ENCODE results near the gene AIP. TPM values are rescaled to one million over a fixed set of nuclear protein-coding genes. Genes with fewer than 3 reads are reported as not detected.

AIP gene
- total RNA-seq, 2 experiments from 2014 or later: 152 to 159 TPM

DNA sequence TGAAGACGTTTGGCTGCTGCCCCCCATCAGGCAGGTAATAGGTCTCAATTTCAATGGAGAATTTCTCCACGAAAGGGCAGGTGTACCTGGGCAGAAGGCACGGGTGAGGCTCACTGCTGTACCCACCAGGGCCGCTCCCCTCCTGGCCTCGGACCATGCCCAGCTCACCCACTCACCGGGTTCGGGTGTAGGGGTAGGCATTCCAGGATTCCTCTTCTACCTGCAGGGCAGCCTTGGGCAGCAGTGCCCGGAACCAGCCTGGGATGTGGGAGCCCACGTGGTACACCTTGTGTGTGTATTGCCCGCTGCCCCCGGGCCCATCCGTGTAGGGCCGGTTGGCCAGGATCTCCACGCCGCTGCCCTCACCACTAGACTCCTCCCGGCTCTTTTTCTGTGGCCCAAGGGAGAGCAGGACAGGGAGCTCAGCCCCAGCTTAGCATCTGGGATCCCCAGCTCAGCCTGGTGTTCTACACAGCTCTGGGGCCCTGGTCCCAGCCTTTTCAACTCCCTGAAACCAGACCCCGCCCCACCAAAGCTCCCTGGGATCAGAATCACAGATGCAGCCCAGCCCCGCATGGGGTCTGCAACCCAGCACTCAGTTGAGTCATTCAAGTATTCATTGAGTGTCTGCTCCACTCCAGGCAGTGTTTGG lies 19.6 kb downstream of the AIP start:
- peaks cover 44% of the 10 kb centered on the region for H3K4me1 Mint-ChIP-seq
- ChIA-PET CTCF (no interaction called here), POLR2A (interaction anchor here (1.3 to 2.2 kb wide), 4 partner anchors 10 to 65 kb away, joined by 4 to 6 read pairs (median 4); partner anchors contain the start of gene PTPRCAP)
- no peak for DNase-seq
- no peak overlapping the region for H3K27ac Mint-ChIP-seq
- H3K9me3 Mint-ChIP-seq: no peaks in the 10 kb centered on the region
- no peaks in the 10 kb centered on the region for H3K27me3 Mint-ChIP-seq
- H3K4me3 Mint-ChIP-seq: peak overlapping the region; percentile 70
- H3K36me3 Mint-ChIP-seq (ENCODE audit: low read depth): peaks cover 57% of the 10 kb centered on the region

DNA sequence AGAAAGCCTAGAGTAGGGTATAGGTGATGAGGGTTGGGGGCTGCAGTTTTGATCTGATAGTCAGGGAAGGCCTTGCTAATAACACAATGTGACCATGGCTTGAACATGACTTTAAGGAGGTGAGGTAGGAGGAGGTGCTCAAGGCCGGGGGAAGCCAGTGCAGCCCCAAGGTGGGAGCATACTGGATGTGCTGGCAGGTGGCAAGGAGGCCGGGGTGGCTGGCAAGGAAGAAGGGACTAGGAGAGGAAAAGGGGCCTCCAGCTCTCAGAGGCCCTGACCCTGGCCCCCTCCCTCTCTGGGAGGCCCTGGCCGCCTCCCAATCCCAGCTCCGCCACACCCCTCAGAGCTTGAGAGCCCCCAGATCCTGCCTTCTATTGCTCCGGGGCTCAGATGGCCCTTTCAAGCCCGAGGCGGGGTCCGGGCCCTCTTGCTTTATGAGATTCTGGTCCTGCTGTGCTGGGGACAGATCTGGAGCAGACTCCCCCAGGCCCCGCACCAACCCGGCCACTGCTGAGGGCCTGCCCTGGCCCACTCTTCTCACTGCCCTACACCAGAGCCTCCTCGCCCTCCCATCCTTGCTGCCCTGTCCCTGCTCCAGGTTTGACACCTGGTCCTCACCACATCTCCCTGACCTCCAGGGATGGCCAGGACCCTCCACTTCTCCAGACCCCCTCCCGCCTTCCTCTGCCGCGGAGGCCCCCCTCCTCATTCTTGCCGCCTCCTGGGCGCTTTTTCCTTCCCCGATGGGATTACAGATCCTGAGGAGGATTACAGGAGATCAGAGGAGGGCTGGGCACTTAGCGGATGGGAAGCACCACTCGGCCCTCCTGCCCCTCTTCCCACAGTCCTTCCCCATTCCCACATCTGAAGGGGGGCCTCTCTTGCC lies 20.5 kb downstream of the AIP start:
- CTCF ChIA-PET: no interaction called here
- Mint-ChIP-seq H3K4me3 (peak overlapping the region; percentile 70), H3K27me3 (no peaks in the 10 kb centered on the region), H3K9me3 (no peaks in the 10 kb centered on the region), H3K27ac (peak overlapping the region; percentile 54), H3K36me3 (ENCODE audit: low read depth) (peaks cover 49% of the 10 kb centered on the region), H3K4me1 (peaks cover 46% of the 10 kb centered on the region)
- no peak for DNase-seq
- POLR2A ChIA-PET: interaction anchor here (0.6 to 2.9 kb wide), 6 partner anchors 11 to 99 kb away, joined by 3 to 12 read pairs (median 4); partner anchors contain the start of genes PTPRCAP and TBC1D10C

DNA sequence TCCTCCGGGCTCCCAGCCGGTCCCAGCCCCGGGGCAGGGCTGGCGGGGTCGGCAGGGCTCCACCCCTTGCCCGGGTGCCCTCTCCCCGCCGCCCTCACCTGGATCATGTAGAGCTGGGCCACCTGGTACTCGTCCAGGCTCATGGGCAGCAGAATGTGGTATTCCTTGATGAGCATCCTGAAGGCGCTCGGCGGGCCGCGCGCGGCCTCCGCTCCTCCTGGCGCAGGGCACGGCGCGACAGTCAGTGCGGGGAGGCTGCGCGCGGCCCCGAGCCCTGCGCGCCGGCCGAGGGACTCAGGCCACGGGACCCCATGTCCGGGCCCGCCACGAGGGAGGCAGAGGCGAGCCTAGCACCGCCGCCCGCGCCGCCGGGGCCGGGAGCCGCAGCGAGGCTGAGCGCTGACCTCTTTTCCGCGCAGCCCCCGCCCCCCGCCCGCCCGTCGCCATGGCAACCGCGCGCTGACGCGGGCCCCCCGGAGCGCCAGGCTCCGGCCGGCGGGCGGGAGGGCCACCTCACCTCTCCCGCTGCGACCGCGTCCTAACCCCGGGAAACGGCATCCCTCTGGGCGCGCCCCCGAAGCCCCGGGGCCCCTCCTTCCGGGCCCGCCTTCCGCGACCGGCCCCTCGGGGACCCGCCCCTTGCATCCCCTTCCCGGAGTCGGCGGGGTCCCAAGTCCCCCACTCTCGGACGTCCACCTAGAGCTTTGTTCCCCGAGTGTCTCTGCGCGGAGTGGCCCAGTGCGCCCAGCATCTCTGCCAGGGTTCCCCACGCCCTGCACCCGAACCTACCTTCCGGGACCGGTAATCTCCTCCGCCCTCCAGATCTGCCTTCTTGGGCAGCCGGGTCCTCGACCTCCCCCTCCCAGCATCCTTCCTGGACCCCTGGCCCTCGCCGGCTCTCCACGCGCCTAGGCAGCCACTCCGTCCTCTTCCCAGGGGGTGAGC lies 21.5 kb downstream of the AIP start:
- Mint-ChIP-seq H3K4me1 (peaks cover 54% of the 10 kb centered on the region), H3K27ac (peak overlapping the region; percentile 84), H3K9me3 (no peaks in the 10 kb centered on the region), H3K27me3 (no peaks in the 10 kb centered on the region), H3K36me3 (ENCODE audit: low read depth) (peaks cover 47% of the 10 kb centered on the region), H3K4me3 (peak overlapping the region; percentile 93)
- DNase-seq: peak; percentile 49
- ChIA-PET POLR2A (interaction anchor here (1.1 to 2.9 kb wide), 8 partner anchors 16 to 100 kb away, joined by 3 to 39 read pairs (median 4); partner anchors contain the start of genes PTPRCAP, TBC1D10C and TMEM134), CTCF (interaction anchor here (1.2 to 2.8 kb wide), 3 partner anchors 19 to 158 kb away, joined by 3 to 15 read pairs (median 5); partner anchors contain the start of gene PPP1CA)

DNA sequence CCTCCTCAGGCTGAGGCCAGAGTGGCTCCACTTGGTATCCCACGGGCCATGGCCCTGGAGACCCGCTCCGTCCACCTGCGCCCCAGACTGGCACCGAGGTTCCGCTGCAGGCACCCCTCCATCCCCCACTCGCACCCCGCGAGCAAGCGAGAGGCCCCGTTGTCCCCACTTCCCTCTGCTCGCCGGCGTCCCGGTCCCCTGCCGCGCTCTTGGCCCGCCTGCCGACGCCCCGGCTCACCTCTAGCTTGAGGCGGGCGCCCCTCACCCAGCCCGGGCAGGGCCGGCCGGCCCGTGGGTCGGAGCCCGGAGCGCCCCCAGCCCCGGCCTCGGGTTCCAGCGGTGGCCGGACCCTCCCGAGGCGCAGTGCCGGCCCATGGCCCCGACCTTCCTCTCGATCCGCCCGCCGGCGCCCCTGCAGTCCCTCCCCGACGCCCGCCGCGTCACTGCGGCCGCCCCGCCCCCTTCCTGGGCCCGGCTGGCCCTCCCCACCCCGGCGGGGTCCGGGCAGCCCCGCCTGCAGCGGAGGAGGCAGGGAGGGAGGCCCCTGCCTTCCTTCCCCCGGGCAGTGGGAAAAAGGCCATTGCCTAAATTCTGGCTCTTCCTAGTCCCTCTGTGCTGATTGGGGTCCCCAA lies 22.2 kb downstream of the AIP start, which contains the start of gene PITPNM1:
Gene PITPNM1 (minus strand): TSS at position 414 of the 632 bp plus-strand sequence. CDS start 1,183 bp downstream, outside the sequence.
- no peaks in the 10 kb centered on the region for H3K27me3 Mint-ChIP-seq
- H3K4me3 Mint-ChIP-seq: peak within 1 kb of the TSS; percentile 93
- H3K36me3 Mint-ChIP-seq (ENCODE audit: low read depth): peaks cover 44% of the 10 kb centered on the region
- peak; percentile 82 for DNase-seq
- H3K9me3 Mint-ChIP-seq: no peaks in the 10 kb centered on the region
- H3K27ac Mint-ChIP-seq: peak within 1 kb of the TSS; percentile 90
- ChIA-PET CTCF (interaction anchor here (0.9 to 2.8 kb wide), 8 partner anchors 16 to 159 kb away, joined by 3 to 15 read pairs (median 4); partner anchors contain the start of gene PPP1CA), POLR2A (interaction anchor here (0.9 to 2.9 kb wide), 10 partner anchors 17 to 104 kb away, joined by 3 to 39 read pairs (median 4); partner anchors contain the start of genes AIP, PPP1CA, PTPRCAP and TBC1D10C)
- peaks cover 57% of the 10 kb centered on the region for H3K4me1 Mint-ChIP-seq

DNA sequence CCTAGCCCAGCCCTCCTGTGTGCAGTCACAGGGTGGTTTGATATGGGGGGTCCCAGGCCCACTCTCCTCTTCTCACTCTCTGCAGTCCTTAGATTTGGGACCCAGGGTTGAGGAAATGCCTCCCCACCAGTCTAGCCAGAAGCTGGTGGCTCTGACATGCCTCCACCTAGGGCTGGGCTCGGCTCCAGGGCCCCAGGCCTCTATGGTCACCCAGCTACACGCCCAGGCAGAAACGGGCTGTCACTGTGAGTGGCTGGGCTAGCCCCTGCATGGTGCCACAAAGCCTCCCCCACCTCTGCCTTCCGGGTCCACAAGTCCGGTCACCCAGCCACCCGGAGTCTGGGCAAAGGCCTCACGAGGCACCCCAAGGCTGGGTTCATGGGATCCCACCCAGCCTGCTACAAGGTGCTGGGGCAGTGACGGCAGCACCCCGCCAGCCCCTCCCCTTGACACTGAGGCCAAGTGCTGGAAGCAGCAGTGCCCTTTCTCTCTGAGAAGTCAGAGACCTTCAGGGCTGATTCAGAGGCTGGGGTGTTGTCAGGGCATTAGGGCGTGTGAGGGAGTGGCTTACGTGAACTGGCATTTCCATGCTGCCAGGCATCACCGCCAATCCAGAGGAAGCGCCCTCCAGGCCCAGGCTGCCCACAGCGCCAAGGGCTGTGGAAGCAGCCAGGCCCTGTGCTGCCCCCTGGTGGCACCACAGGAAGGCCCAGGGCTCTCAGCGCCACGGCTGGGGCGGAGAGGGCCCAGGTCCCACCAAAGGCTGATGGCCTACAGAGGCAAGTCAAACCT lies 23.0 kb downstream of the AIP start:
- CTCF ChIA-PET: interaction anchor here (0.7 to 2.8 kb wide), 10 partner anchors 16 to 160 kb away, joined by 3 to 15 read pairs (median 4); partner anchors contain the start of genes AIP and PPP1CA
- peak overlapping the region; percentile 90 for H3K27ac Mint-ChIP-seq
- H3K4me1 Mint-ChIP-seq: peaks cover 53% of the 10 kb centered on the region
- H3K36me3 Mint-ChIP-seq (ENCODE audit: low read depth): peaks cover 37% of the 10 kb centered on the region
- H3K9me3 Mint-ChIP-seq: no peaks in the 10 kb centered on the region
- peak overlapping the region; percentile 93 for H3K4me3 Mint-ChIP-seq
- peaks cover under 1% of the 10 kb centered on the region for H3K27me3 Mint-ChIP-seq
- POLR2A ChIA-PET: interaction anchor here (0.9 to 2.9 kb wide), 9 partner anchors 18 to 104 kb away, joined by 3 to 39 read pairs (median 4); partner anchors contain the start of genes AIP, PPP1CA, PTPRCAP and TBC1D10C
- peak; percentile 92 for DNase-seq

DNA sequence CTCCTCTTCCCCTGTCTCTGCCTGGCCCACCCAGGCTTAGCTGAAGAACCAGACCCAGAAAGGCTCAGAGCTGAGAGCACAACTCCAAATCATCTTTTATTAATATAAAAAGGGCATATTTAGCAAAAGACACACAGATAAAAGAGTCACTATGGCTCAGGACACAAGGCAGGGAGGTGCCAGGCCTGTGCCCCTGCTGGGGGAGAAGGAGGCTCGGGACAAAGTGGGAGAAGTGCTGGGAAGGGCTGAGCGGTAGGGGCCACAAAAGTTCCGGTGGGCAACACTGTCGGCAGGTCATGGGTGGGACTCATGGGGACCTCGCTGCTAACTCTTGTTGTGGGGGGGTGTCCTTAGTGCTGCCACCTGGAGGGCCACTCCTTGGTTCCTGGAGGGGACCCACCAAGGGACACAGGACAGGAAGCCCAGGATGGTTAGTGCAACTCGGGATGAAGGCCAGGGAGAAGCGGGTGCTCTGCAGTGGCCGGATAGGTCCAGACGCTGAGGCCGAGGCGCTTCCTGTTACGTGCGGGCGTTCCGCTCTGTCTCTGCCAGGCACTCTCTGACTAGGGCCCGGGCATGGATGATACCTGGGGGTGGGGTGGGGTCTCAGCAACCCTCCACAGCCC lies 23.7 kb downstream of the AIP start:
- ChIA-PET POLR2A (interaction anchor here (1.1 to 2.9 kb wide), 6 partner anchors 19 to 105 kb away, joined by 6 to 39 read pairs (median 14); partner anchors contain the start of genes PPP1CA, PTPRCAP and TBC1D10C), CTCF (interaction anchor here (0.7 to 2.8 kb wide), 6 partner anchors 22 to 150 kb away, joined by 3 to 15 read pairs (median 6); partner anchors contain the start of genes AIP, PPP1CA and PTPRCAP)
- peaks cover 47% of the 10 kb centered on the region for H3K4me1 Mint-ChIP-seq
- peak overlapping the region; percentile 93 for H3K4me3 Mint-ChIP-seq
- no peak for DNase-seq
- no peaks in the 10 kb centered on the region for H3K9me3 Mint-ChIP-seq
- peaks cover 6% of the 10 kb centered on the region for H3K27me3 Mint-ChIP-seq
- H3K27ac Mint-ChIP-seq: peak overlapping the region; percentile 90
- peaks cover 30% of the 10 kb centered on the region for H3K36me3 Mint-ChIP-seq (ENCODE audit: low read depth)

DNA sequence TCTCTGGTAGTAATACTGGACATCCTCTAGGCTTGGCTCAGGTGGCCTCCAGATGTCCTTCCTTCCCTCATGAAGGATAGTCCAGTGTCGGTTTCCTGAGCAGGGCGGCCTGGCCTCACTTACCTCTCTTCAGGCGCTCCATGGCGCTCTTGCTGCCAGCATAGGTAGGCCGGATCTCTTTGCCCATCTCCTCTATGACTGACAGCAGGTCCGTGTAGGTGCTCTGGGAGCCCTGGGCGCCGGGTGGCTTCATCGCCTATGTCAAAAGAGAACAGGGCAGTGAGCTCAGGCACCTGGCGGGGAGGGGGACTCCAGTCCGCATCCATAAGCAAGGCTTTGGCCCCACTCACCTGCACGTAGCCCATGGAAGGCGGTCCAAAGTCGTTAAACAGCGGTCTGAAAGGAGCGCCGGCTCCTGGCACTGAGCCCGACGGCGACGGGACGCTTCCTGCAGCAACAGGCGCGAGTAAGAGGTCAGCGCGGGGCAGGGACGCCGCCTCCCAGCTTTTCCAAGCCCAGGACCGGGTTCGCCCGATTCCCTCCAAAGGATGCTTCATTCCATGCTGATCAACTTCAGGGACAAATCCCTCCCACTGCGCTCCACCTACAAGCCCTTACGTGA lies 24.5 kb downstream of the AIP start:
- H3K4me1 Mint-ChIP-seq: peaks cover 46% of the 10 kb centered on the region
- no peak for DNase-seq
- ChIA-PET CTCF (interaction anchor here (0.9 to 1.9 kb wide), 3 partner anchors 68 to 156 kb away, joined by 3 to 7 read pairs (median 5); partner anchors contain the start of gene PTPRCAP), POLR2A (interaction anchor here (1.0 to 1.6 kb wide), 7 partner anchors 25 to 116 kb away, joined by 3 to 17 read pairs (median 4); partner anchors contain the start of genes AIP, PPP1CA, PTPRCAP and RAD9A)
- peak overlapping the region; percentile 90 for H3K27ac Mint-ChIP-seq
- peaks cover 24% of the 10 kb centered on the region for H3K36me3 Mint-ChIP-seq (ENCODE audit: low read depth)
- H3K4me3 Mint-ChIP-seq: peak overlapping the region; percentile 93
- H3K9me3 Mint-ChIP-seq: no peaks in the 10 kb centered on the region
- H3K27me3 Mint-ChIP-seq: peaks cover 7% of the 10 kb centered on the region

DNA sequence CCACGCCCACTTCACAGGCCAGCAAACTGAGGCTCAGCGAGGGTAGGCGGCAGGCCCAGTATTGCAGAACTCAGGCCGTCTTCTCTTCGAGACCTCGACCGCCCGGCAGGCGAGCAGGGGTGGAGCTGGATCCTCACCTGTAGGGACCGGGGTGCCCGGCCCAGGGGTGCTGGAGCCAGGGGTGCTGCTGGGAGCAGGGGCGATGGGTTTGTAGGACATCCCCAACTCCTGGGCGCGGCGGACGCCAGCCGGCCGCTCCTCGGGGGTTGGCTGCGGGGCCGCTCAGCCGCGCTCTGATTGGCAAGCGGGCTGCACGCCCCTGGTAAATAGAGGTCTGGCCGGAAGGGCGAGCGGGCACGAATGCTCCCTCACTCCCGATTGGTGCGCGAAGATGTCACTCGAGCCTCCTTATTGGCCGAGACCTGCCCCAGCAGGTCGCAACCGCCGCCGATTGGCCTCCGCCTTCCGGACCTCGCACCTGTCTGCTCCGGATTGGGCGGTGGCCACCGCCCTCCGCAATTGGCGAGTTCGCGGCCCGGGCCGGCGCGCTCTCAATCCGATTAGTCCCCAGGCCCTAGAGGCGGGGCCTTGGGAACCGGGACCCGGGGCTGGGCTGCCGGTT lies 25.1 kb downstream of the AIP start, which contains the start of gene CDK2AP2:
Gene CDK2AP2 (minus strand): TSS at position 299 of the 622 bp plus-strand sequence. CDS start 80 bp downstream, at position 219.
- Mint-ChIP-seq H3K36me3 (ENCODE audit: low read depth) (peaks cover 17% of the 10 kb centered on the region), H3K4me3 (peak within 1 kb of the TSS; percentile 93), H3K9me3 (no peaks in the 10 kb centered on the region), H3K27ac (peak within 1 kb of the TSS; percentile 90), H3K27me3 (peaks cover 8% of the 10 kb centered on the region), H3K4me1 (peaks cover 41% of the 10 kb centered on the region)
- DNase-seq: peak; percentile 99
- POLR2A ChIA-PET: interaction anchor here (1.0 to 1.6 kb wide), 9 partner anchors 25 to 155 kb away, joined by 3 to 17 read pairs (median 4); partner anchors contain the start of genes AIP, PPP1CA, PTPRCAP and RAD9A
- CTCF ChIA-PET: interaction anchor here (0.9 to 1.9 kb wide), 3 partner anchors 69 to 156 kb away, joined by 3 to 7 read pairs (median 5); partner anchors contain the start of gene PTPRCAP

DNA sequence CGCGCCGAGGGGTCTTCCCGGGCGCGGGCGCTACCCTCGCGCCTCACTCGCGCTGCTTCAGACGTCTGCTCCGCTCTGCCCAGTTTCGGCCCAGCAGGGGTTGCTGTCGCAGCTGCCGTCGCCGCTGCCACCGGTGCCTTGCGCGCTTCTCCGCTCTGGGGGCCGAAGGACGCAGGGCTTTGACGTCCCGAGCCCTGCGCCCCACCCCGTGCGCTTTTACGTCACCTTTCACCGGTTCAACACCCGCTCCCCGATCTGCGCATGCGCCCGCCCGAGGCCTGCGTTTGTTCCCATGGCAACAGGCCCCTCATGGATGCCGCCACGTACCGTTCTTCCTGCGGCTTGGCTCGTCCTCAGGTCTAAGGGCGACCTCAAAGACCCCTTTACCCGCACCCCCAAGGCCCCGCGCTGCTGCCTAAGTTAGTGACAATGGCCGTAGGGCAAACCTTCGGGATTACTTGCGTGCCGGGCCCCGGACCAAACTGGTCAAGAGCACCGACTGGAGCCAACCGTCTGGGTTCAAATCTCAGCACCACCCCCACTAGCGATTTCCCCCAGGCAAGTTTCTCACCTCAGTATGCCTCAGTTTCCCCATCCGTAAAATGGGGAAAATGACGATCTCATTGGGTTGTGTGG lies 25.8 kb downstream of the AIP start:
- Mint-ChIP-seq H3K36me3 (ENCODE audit: low read depth) (peaks cover 16% of the 10 kb centered on the region), H3K4me1 (peaks cover 36% of the 10 kb centered on the region), H3K4me3 (peak overlapping the region; percentile 93), H3K9me3 (no peaks in the 10 kb centered on the region), H3K27ac (peak overlapping the region; percentile 90), H3K27me3 (peaks cover 10% of the 10 kb centered on the region)
- peak; percentile 98 for DNase-seq
- CTCF ChIA-PET: interaction anchor here (1.9 kb wide), 1 partner anchor 157 kb away, joined by 5 read pairs; no protein-coding TSS in a partner anchor
- POLR2A ChIA-PET: interaction anchor here (1.0 to 1.6 kb wide), 8 partner anchors 26 to 156 kb away, joined by 3 to 17 read pairs (median 4); partner anchors contain the start of genes AIP, PPP1CA, PTPRCAP and RAD9A

Data from activated CD4-positive, alpha-beta memory T cell treated with anti-CD3 and anti-CD28 coated beads, Interleukin-2, amount 10 ng/mL, durations not matched to agents 7 days and 5 days (primary cell).